Thoracic aorta (tissue), 2 donors: ENCODE results near the gene SCYL1. TPM values are rescaled to one million over a fixed set of nuclear protein-coding genes. Genes with fewer than 3 reads are reported as not detected.

ENCODE experiments used
- ATAC-seq: fragments of 150-250 bp; one replicate; pipeline ENCODE4 v1.8.0; 2017; ENCODE audit warnings: low read depth; ENCODE audit not compliant: insufficient number of reproducible peaks, low FRiP score
- DNase-seq: peaks from one replicate; pipeline ENCODE4 v3.0.0-alpha.2; 2020; ENCODE audit warnings: low spot score
- H3K27ac ChIP-seq, 2 donors: fragments of 200-600 bp; sonication (generic); 1 replicate in 1 of 2; 2 replicates in 1 of 2; pipeline ENCODE4 v1.5.1; 2016; ENCODE audit warnings: mild to moderate bottlenecking in 2 of 2, moderate library complexity in 2 of 2
- H3K27me3 ChIP-seq: fragments of 200-600 bp; sonication (generic); replicated peaks from 2 replicates; pipeline ENCODE4 v1.6.0; 2016; ENCODE audit warnings: mild to moderate bottlenecking; ENCODE audit not compliant: insufficient read depth
- H3K36me3 ChIP-seq: fragments of 200-600 bp; sonication (generic); one replicate; pipeline ENCODE4 v1.5.1; 2016
- H3K4me1 ChIP-seq, 2 donors: fragments of 200-600 bp; sonication (generic); 1 replicate in 1 of 2; 2 replicates in 1 of 2; pipeline versions ENCODE4 v1.5.1 to v1.6.0; 2016; ENCODE audit warnings: low read depth in 2 of 2, mild to moderate bottlenecking in 1 of 2; ENCODE audit not compliant: control insufficient read depth in 1 of 2
- H3K4me3 ChIP-seq: fragments of 200-600 bp; sonication (generic); 2 replicates; pipeline ENCODE4 v1.5.1; 2016; ENCODE audit warnings: mild to moderate bottlenecking
- H3K9me3 ChIP-seq: fragments of 200-600 bp; sonication (generic); 2 replicates; pipeline ENCODE4 v1.5.1; 2016
- total RNA-seq, 2 donors: library from RNA; depleted of rRNA; stranded (reverse); fragments of >200 nt; gene quantifications; one replicate each; pipeline versions ENCODE4 v1.1.0 to v1.2.3, GENCODE V29; 2016
- TF ChIP-seq, protein P1 (sequence below): fragments of 200-600 bp; sonication (generic); IDR thresholded peaks from one replicate; pipeline ENCODE4 v1.5.1; 2019; ENCODE audit warnings: antibody characterized with exemption

SCYL1 gene
- total RNA-seq, 2 donors from 2014 or later = 96.8 to 106 TPM

DNA sequence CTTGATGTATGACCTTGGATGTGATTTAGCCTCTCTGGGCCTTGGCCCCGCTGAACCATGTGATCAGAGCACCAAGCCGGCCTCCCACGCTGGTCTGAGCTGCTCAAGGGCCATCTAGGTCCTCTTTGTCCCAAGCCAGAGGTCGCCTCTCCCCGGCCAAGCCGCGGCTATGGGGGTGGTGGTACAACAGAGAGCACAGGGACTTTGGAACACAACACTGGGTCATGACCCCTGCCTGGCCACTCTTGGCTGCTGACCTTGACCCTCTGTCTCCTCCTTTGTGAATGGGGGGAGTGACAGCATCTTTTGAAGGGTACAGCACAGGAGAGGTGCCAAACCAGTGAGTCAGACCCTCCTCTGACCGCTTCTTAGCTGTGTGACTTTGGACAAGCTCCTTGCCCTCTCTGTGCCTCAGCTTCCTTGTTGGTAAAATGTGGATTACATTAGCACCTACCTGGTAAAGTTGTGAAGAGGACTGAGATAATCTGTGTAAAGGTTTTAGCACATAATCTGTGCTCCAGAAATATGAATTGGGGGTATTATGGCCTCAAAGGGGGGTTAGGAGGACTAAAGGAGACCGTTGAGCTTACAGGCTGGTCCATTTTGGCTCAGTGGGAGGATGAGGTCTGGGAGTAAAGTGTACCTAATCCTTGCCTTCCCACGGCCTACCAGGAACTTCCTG is 4.7 kb downstream of the SCYL1 start:
- no peaks in the 10 kb centered on the region for H3K27me3 ChIP-seq
- no peak overlapping the region for H3K4me3 ChIP-seq
- no peak for DNase-seq
- H3K9me3 ChIP-seq = no peaks in the 10 kb centered on the region
- TF ChIP-seq, protein P1, sequence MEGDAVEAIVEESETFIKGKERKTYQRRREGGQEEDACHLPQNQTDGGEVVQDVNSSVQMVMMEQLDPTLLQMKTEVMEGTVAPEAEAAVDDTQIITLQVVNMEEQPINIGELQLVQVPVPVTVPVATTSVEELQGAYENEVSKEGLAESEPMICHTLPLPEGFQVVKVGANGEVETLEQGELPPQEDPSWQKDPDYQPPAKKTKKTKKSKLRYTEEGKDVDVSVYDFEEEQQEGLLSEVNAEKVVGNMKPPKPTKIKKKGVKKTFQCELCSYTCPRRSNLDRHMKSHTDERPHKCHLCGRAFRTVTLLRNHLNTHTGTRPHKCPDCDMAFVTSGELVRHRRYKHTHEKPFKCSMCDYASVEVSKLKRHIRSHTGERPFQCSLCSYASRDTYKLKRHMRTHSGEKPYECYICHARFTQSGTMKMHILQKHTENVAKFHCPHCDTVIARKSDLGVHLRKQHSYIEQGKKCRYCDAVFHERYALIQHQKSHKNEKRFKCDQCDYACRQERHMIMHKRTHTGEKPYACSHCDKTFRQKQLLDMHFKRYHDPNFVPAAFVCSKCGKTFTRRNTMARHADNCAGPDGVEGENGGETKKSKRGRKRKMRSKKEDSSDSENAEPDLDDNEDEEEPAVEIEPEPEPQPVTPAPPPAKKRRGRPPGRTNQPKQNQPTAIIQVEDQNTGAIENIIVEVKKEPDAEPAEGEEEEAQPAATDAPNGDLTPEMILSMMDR = no peak
- H3K27ac ChIP-seq = no peak overlapping the region
- peaks cover 41% of the 10 kb centered on the region for H3K36me3 ChIP-seq
- H3K4me1 ChIP-seq = peaks cover 7 to 18% of the 10 kb centered on the region in 2 donors
- ATAC-seq = no peak

DNA sequence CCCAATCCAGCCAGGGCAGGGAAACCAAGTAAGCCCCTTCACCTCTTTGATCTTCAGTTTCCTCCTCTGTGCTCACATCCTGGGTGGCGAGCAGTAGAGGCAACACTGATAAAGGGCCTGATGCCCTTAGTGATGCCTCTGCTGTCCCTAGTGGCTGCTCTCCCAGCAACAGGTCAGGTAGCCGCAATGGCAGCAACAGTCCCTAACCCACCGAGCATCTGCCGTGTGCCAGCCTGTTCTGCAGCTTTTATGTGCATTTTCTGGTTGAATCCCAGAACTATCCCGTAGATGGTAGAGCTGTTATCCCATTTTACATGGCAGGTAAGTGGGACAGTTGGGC is 5.2 kb downstream of the SCYL1 start:
- TF ChIP-seq, protein P1 = no peak
- no peaks in the 10 kb centered on the region for H3K27me3 ChIP-seq
- no peak for DNase-seq
- no peak overlapping the region for H3K4me3 ChIP-seq
- no peak for ATAC-seq
- peaks cover 7 to 18% of the 10 kb centered on the region in 2 donors for H3K4me1 ChIP-seq
- peaks cover 42% of the 10 kb centered on the region for H3K36me3 ChIP-seq
- H3K27ac ChIP-seq = no peak overlapping the region
- no peaks in the 10 kb centered on the region for H3K9me3 ChIP-seq

- peaks cover 45% of the 10 kb centered on the region for H3K36me3 ChIP-seq
- no peaks in the 10 kb centered on the region for H3K4me1 ChIP-seq
- ATAC-seq (no peak), DNase-seq (no peak)
- no peak overlapping the region for H3K4me3 ChIP-seq
- no peaks in the 10 kb centered on the region for H3K9me3 ChIP-seq
- H3K27me3 ChIP-seq = no peaks in the 10 kb centered on the region
- TF ChIP-seq, protein P1 = no peak
- H3K27ac ChIP-seq = no peak overlapping the region
Measured at GRCh38 chr11:65532388-65533064, 7.6 kb downstream of the SCYL1 start.

DNA sequence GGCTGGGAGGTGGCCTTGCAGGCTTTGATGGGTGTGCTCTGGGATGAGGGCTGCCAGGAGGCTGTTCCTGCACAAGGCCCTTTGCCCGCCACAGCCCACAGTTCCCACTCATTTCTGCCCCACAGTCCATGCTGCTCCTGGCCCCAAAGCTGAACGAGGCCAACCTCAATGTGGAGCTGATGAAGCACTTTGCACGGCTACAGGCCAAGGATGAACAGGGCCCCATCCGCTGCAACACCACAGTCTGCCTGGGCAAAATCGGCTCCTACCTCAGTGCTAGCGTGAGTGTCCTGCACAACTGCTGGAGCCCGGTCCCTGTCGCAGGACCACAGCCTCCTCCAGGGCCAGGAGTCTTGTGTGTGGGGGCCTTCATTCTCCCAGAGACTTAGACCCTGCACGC is 10.2 kb downstream of the SCYL1 start:
- no peak overlapping the region for H3K4me3 ChIP-seq
- no peaks in the 10 kb centered on the region for H3K9me3 ChIP-seq
- peaks cover 63% of the 10 kb centered on the region for H3K36me3 ChIP-seq
- H3K27ac ChIP-seq = no peak overlapping the region
- DNase-seq (no peak), ATAC-seq (no peak)
- peaks cover 3 to 9% of the 10 kb centered on the region in 2 donors for H3K4me1 ChIP-seq
- TF ChIP-seq, protein P1 = no peak
- no peaks in the 10 kb centered on the region for H3K27me3 ChIP-seq

GRCh38 chr11:65536412-65537295 is 11.8 kb downstream of the SCYL1 start:
- H3K4me3 ChIP-seq = no peak overlapping the region
- TF ChIP-seq, protein P1 = no peak

More at GRCh38 chr11:65536412-65537295, 11.8 kb downstream of the SCYL1 start:
- H3K36me3 ChIP-seq = peaks cover 47% of the 10 kb centered on the region
- no peak overlapping the region for H3K27ac ChIP-seq
- ATAC-seq = no peak
- H3K9me3 ChIP-seq = no peaks in the 10 kb centered on the region
- DNase-seq = no peak
- H3K4me1 ChIP-seq = peaks cover 9 to 21% of the 10 kb centered on the region in 2 donors
- no peaks in the 10 kb centered on the region for H3K27me3 ChIP-seq
